ENCODE measurements around the gene CRYAA.

GRCh38 chr21:43188592-43189210 is 19.9 kb downstream of the CRYAA start:
- TF ChIP-seq CTCF (IDR thresholded peaks at IDR 0.05) (no peak), POLR2A (IDR thresholded peaks at IDR 0.05) (no peak), POLR2AphosphoS5 (IDR thresholded peaks at IDR 0.05) (peak; percentile 93)

Data from prostate gland (tissue), 2 donors.